Naive thymus-derived CD4-positive, alpha-beta T cell (primary cell): ENCODE results near the gene CSTF1. TPM values are rescaled to one million over a fixed set of nuclear protein-coding genes. Genes with fewer than 3 reads are reported as not detected.
A peak's percentile ranks its signal among the peaks of the same experiment; 100 is the strongest.

Source experiments
- ATAC-seq: fragments of 150-1000 bp; cut with Tn5 transposase; 2 replicates; pipeline ENCODE4 v1.10.0; 2021; ENCODE audit warnings: mild to moderate bottlenecking, moderate library complexity
- CTCF ChIA-PET: fragments of 350-600 bp; sonication (Branson Sonifier 250); formaldehyde crosslinking; loops from one replicate; lab custom pipeline; 2021; ENCODE audit warnings: antibody characterized with exemption; lab: Charles Lee
- POLR2A ChIA-PET: fragments of 350-600 bp; sonication (Branson Sonifier 250); formaldehyde crosslinking; loops from one replicate; lab custom pipeline; 2021; ENCODE audit warnings: antibody characterized with exemption, inconsistent platforms; lab: Charles Lee
- DNase-seq, 9 donors: peaks; one replicate each; pipeline versions ENCODE4 v3.0.0 to v3.0.0-alpha.2; 2020 to 2022; ENCODE audit warnings: mixed read lengths in 1 of 9
- H3K27ac ChIP-seq: one replicate; pipeline ENCODE4 v1.7.0; 2013; ENCODE audit warnings: mild to moderate bottlenecking, low read depth, low read length, moderate library complexity
- H3K27me3 ChIP-seq, 2 donors: one replicate each; pipeline ENCODE4 v1.7.0; 2013; ENCODE audit warnings: low read length in 2 of 2, mild to moderate bottlenecking in 2 of 2, moderate library complexity in 2 of 2; ENCODE audit not compliant: control insufficient read depth in 2 of 2, insufficient read depth in 2 of 2
- H3K36me3 ChIP-seq, 3 experiments: 1 replicate in 2 of 3; 2 replicates in 1 of 3; pipeline ENCODE4 v1.7.0; 2013; ENCODE audit warnings: low read length in 3 of 3, mild to moderate bottlenecking in 3 of 3, moderate library complexity in 1 of 3; ENCODE audit not compliant: insufficient read depth in 3 of 3, control insufficient read depth in 2 of 3
- H3K4me1 ChIP-seq, 2 donors: one replicate each; pipeline ENCODE4 v1.7.0; 2013; ENCODE audit warnings: low read length in 2 of 2, mild to moderate bottlenecking in 2 of 2, moderate library complexity in 1 of 2; ENCODE audit not compliant: control insufficient read depth in 2 of 2, insufficient read depth in 2 of 2
- H3K4me3 ChIP-seq: 2 replicates; pipeline ENCODE4 v1.7.0; 2013; ENCODE audit warnings: mild to moderate bottlenecking, low read length
- H3K9me3 ChIP-seq, 3 experiments: 1 replicate in 2 of 3; 2 replicates in 1 of 3; pipeline ENCODE4 v1.7.0; 2013; ENCODE audit warnings: low read length in 3 of 3; ENCODE audit not compliant: control insufficient read depth in 2 of 3
- H3K27ac Mint-ChIP-seq, 9 donors: one replicate each; pipeline ENCODE4 v1.8.0; 2020 to 2022; ENCODE audit warnings: mixed read lengths in 9 of 9, mild to moderate bottlenecking in 8 of 9, moderate library complexity in 5 of 9, inconsistent platforms in 2 of 9
- H3K27me3 Mint-ChIP-seq, 5 donors: one replicate each; pipeline ENCODE4 v1.8.0; 2021 to 2022; ENCODE audit warnings: mixed read lengths in 5 of 5, mild to moderate bottlenecking in 1 of 5
- H3K36me3 Mint-ChIP-seq, 5 donors: one replicate each; pipeline ENCODE4 v1.8.0; 2020 to 2022; ENCODE audit warnings: mixed read lengths in 5 of 5, mild to moderate bottlenecking in 3 of 5, inconsistent platforms in 1 of 5
- H3K4me1 Mint-ChIP-seq, 7 donors: one replicate each; pipeline ENCODE4 v1.8.0; 2020 to 2022; ENCODE audit warnings: mixed read lengths in 7 of 7, mild to moderate bottlenecking in 3 of 7, inconsistent platforms in 1 of 7
- H3K4me3 Mint-ChIP-seq, 10 donors: one replicate each; pipeline ENCODE4 v1.8.0; 2020 to 2022; ENCODE audit warnings: mild to moderate bottlenecking in 10 of 10, mixed read lengths in 10 of 10, moderate library complexity in 6 of 10, inconsistent platforms in 2 of 10
- H3K9me3 Mint-ChIP-seq, 11 donors: one replicate each; pipeline ENCODE4 v1.8.0; 2020 to 2022; ENCODE audit warnings: mixed read lengths in 11 of 11, mild to moderate bottlenecking in 4 of 11, inconsistent platforms in 1 of 11, moderate library complexity in 1 of 11
- intact Hi-C, 2 donors: fragments of 100-400 bp; cut with micrococcal nuclease; formaldehyde crosslinking; loops; one replicate each; pipeline ENCODE4 v1.15.1; 2023
- polyA plus RNA-seq, 2 donors: library from polyadenylated mRNA; unstranded; fragments of 300-500 nt; fragmentation: Illumina TruSeq; gene quantifications; one replicate each; pipeline ENCODE4 v1.2.3, GENCODE V29; 2021
- total RNA-seq, 6 experiments: library from RNA in 5 of 6; stranded (reverse) in 5 of 6; gene quantifications; 1 replicate in 5 of 6; 2 replicates in 1 of 6; pipeline ENCODE4 v1.2.3 and lab custom pipeline; 2021 to 2026

The CSTF1 gene
- total and polyA plus RNA-seq, 7 experiments from 2014 or later = 16.4 to 50.7 (median 35.9) TPM

DNA sequence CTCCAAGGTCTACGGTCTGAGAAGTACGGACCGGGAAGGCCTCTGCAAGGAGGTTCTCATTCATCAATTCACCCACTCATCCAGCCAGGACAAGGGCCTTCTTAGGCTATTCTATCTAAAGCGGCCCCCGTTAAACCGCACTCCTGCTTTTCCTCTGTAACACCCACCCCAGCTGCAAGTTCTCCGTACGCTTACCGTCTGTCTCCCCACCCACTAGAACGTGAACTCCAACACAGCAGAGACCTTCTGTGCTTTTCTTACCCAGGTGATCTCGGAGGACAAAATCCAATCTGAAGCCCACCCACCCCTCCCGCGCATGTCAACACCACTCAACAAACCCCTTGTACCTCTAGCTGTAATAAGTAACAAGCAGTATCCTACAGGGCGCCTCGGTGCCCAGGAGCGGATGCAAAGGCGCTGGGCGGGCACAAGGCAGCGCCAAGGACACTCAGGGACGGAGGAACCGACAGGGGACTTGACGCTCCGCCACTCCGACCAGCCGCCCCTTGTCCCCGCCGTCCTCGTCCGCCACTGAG, 781 bp upstream of the CSTF1 start:
- DNase-seq = no peak
- H3K9me3 Mint-ChIP-seq = no peaks in the 10 kb centered on the region
- intact Hi-C loops = loop anchor here (1.0 kb wide), 5 partner anchors 9 to 77 kb away; partner anchors contain the start of genes CASS4 (in 2 of the 2), FAM210B (in 2 of the 2) and RTF2 (in 2 of the 2)
- H3K27me3 ChIP-seq = no peaks in the 10 kb centered on the region
- no peaks in the 10 kb centered on the region for H3K27me3 Mint-ChIP-seq
- no peaks in the 10 kb centered on the region for H3K9me3 ChIP-seq
- no peak overlapping the region for H3K27ac Mint-ChIP-seq
- no peak overlapping the region for H3K4me3 Mint-ChIP-seq
- peaks cover 0 to 19% (median 2%) of the 10 kb centered on the region in 3 experiments for H3K36me3 ChIP-seq
- peaks cover 8 to 51% (median 31%) of the 10 kb centered on the region in 7 donors for H3K4me1 Mint-ChIP-seq
- peaks cover 4 to 32% (median 12%) of the 10 kb centered on the region in 5 donors for H3K36me3 Mint-ChIP-seq
- POLR2A ChIA-PET = interaction anchor here (0.6 to 2.8 kb wide), 10 partner anchors 10 to 1001 kb away, joined by 3 to 27 read pairs (median 6); partner anchors contain the start of genes CASS4, FAM210B and RTF2
- ATAC-seq = peak; percentile 15
- peak overlapping the region; percentile 83 for H3K27ac ChIP-seq
- CTCF ChIA-PET = no interaction called here
- peaks cover 17 to 19% of the 10 kb centered on the region in 2 donors for H3K4me1 ChIP-seq
- H3K4me3 ChIP-seq = peak overlapping the region; percentile 92

DNA sequence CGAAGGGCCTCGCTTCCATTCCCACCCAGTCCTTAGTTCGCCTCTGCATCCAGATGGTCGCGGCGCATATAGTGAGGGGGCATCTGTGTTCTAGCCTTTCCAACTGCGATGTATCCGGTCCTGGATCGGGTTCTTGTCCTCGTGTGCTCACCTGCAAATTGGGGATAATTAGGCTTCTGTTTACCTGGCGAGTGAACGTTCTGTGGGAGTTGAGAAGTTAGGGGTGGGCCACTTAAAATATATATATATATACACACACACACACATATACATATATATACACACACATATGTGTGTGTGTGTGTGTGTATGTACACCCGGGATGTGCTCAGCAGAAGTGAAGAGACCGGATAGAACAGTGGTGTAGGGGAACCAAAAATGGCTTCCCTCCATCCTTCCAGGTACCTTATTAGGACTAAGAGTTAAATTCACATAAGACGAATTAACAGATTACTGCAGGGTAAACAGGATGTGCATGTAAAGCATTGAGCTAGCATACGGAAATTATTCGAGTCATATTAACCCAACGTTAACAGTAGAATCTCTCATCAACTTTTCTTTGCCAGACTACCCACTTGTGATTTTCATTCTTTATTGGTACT, 537 bp downstream of the CSTF1 start:
- no peaks in the 10 kb centered on the region for H3K9me3 ChIP-seq
- H3K4me3 ChIP-seq = peak overlapping the region; percentile 92
- H3K27me3 ChIP-seq = no peaks in the 10 kb centered on the region
- no peaks in the 10 kb centered on the region for H3K27me3 Mint-ChIP-seq
- ChIA-PET POLR2A (interaction anchor here (0.5 to 2.8 kb wide), 13 partner anchors 16 to 999 kb away, joined by 3 to 27 read pairs (median 5); partner anchors contain the start of genes CASS4, FAM210B and RTF2), CTCF (interaction anchor here (0.5 to 1.2 kb wide), 4 partner anchors 13 to 111 kb away, joined by 3 to 5 read pairs (median 3); no protein-coding TSS in a partner anchor)
- H3K36me3 ChIP-seq = peaks cover 6 to 32% (median 15%) of the 10 kb centered on the region in 3 experiments
- no peaks in the 10 kb centered on the region for H3K9me3 Mint-ChIP-seq
- DNase-seq = peak in 7 of 9 donors; percentile 27 to 56 (median 44)
- H3K4me1 Mint-ChIP-seq = peaks cover 8 to 51% (median 31%) of the 10 kb centered on the region in 7 donors
- peaks cover 6 to 40% (median 19%) of the 10 kb centered on the region in 5 donors for H3K36me3 Mint-ChIP-seq
- no peak overlapping the region for H3K4me3 Mint-ChIP-seq
- peaks cover 17 to 19% of the 10 kb centered on the region in 2 donors for H3K4me1 ChIP-seq
- peak; percentile 3 for ATAC-seq
- peak overlapping the region in 1 of 9 donors; percentile 91 for H3K27ac Mint-ChIP-seq
- peak overlapping the region; percentile 83 for H3K27ac ChIP-seq
- intact Hi-C loops = loop anchor here (1.0 kb wide), 5 partner anchors 7 to 75 kb away; partner anchors contain the start of genes CASS4 (in 2 of the 2), FAM210B (in 2 of the 2) and RTF2 (in 2 of the 2)

DNA sequence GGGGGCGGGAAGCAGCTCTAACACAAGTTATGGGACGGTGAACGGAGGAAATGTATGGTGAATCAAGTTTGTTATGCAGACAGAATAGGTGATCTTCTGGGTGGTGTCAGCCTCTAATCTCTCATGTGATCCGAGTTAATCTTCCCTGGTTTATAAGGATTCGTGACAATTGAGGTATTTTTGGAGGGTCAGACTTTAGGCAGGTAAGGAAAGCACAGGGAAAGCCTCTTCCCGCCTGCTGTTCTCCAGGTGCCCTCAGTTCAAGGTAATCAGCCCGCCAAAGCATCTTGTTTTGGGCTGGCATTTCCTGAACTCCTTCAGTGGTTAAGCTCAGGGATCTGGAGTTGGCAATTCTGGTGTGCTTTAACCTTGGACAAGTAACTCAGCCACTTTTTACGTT, 1.2 kb downstream of the CSTF1 start:
- H3K4me3 ChIP-seq = peak overlapping the region; percentile 92
- ATAC-seq = no peak
- H3K4me1 ChIP-seq = peaks cover 17 to 19% of the 10 kb centered on the region in 2 donors
- H3K4me1 Mint-ChIP-seq = peaks cover 8 to 48% (median 31%) of the 10 kb centered on the region in 7 donors
- H3K27me3 ChIP-seq = no peaks in the 10 kb centered on the region
- no peak for DNase-seq
- CTCF ChIA-PET = interaction anchor here (0.5 to 1.2 kb wide), 4 partner anchors 13 to 110 kb away, joined by 3 to 5 read pairs (median 3); no protein-coding TSS in a partner anchor
- intact Hi-C loops = no loop called here
- H3K27ac Mint-ChIP-seq = peak overlapping the region in 1 of 9 donors; percentile 91
- H3K36me3 Mint-ChIP-seq = peaks cover 6 to 40% (median 19%) of the 10 kb centered on the region in 5 donors
- peaks cover 6 to 39% (median 16%) of the 10 kb centered on the region in 3 experiments for H3K36me3 ChIP-seq
- H3K4me3 Mint-ChIP-seq = no peak overlapping the region
- H3K27ac ChIP-seq = peak overlapping the region; percentile 83
- H3K27me3 Mint-ChIP-seq = no peaks in the 10 kb centered on the region
- H3K9me3 ChIP-seq = no peaks in the 10 kb centered on the region
- POLR2A ChIA-PET = interaction anchor here (0.8 to 2.8 kb wide), 10 partner anchors 16 to 91 kb away, joined by 3 to 27 read pairs (median 6); partner anchors contain the start of genes CASS4, FAM210B and RTF2
- H3K9me3 Mint-ChIP-seq = no peaks in the 10 kb centered on the region

DNA sequence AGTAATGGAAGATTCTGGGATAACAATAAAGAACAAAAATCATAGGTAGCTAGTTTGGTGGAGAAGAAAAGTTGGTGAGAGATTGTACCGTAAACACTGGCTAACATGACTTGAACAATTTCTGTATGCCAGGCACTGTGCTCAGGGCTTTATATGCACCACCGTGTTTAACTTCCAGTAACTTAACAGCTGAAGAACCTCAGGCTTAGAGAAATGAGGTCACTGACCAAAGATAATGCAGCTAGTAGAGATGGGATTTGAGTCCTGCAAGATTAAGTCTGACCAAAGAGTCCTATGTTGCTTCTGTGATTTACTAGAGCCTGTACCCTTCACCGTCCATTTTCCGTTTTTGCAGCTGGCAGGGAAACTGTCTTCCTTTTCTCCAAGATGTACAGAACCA, 2.7 kb downstream of the CSTF1 start:
- intact Hi-C loops = no loop called here
- POLR2A ChIA-PET = interaction anchor here (0.8 kb wide), 1 partner anchor 17 kb away, joined by 4 read pairs; the partner anchor contains the start of gene CASS4
- no peak for ATAC-seq
- CTCF ChIA-PET = interaction anchor here (0.9 to 1.2 kb wide), 3 partner anchors 11 to 89 kb away, joined by 3 to 5 read pairs (median 4); partner anchors contain the start of gene CASS4
- no peak overlapping the region for H3K27ac ChIP-seq
- H3K9me3 Mint-ChIP-seq = no peaks in the 10 kb centered on the region
- H3K36me3 ChIP-seq = peaks cover 14 to 53% (median 25%) of the 10 kb centered on the region in 3 experiments
- peaks cover 8 to 45% (median 35%) of the 10 kb centered on the region in 7 donors for H3K4me1 Mint-ChIP-seq
- H3K27me3 ChIP-seq = no peaks in the 10 kb centered on the region
- H3K4me3 ChIP-seq = no peak overlapping the region
- peaks cover 18 to 24% of the 10 kb centered on the region in 2 donors for H3K4me1 ChIP-seq
- peak overlapping the region in 6 of 9 donors; percentile 7 to 81 (median 48) for H3K27ac Mint-ChIP-seq
- DNase-seq = no peak
- H3K36me3 Mint-ChIP-seq = peaks cover 11 to 36% (median 24%) of the 10 kb centered on the region in 5 donors
- H3K4me3 Mint-ChIP-seq = no peak overlapping the region
- no peaks in the 10 kb centered on the region for H3K27me3 Mint-ChIP-seq
- H3K9me3 ChIP-seq = no peaks in the 10 kb centered on the region

DNA sequence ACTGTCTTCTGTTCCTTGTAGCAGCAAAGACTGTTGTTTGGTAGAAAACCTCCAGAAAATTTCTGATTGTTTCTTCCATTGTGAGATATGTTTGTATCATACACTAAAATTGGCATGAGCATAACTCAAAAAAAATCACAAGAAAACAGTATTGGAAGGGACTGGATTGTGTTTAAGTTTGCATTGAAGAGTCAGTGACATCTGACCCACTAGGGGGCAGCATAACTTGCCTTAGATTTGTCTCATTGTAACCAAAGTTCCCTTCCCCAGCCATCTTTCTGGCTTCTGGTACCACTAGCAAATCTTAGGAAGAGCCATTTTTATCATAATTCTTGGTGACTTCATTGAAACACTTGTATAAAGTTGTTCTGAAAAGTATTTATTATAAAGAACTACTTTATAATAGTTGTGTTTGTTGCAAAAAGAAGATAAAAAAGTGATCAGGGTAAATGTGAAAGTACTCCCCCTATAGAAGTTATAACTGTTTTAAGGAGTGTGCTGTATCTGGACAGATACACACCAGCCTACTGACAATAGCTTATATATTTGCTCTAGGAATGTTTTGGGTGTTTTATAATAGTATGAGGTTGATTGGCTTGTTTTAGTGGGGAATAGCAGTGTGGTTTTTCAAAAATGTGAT, 7.7 kb downstream of the CSTF1 start:
- peaks cover 0 to 1% (median 0%) of the 10 kb centered on the region in 11 donors for H3K9me3 Mint-ChIP-seq
- POLR2A ChIA-PET = no interaction called here
- peak overlapping the region in 8 of 9 donors; percentile 32 to 78 (median 66) for H3K27ac Mint-ChIP-seq

More for the DNA sequence above, 7.7 kb downstream of the CSTF1 start:
- Mint-ChIP-seq H3K4me1 (peaks cover 10 to 42% (median 27%) of the 10 kb centered on the region in 7 donors), H3K27me3 (no peaks in the 10 kb centered on the region), H3K36me3 (peaks cover 19 to 46% (median 35%) of the 10 kb centered on the region in 5 donors), H3K4me3 (peak overlapping the region in 3 of 10 donors; percentile 28 to 35 (median 32))
- Histone ChIP-seq H3K27me3 (no peaks in the 10 kb centered on the region), H3K4me3 (no peak overlapping the region), H3K27ac (peak overlapping the region; percentile 31), H3K36me3 (peaks cover 19 to 80% (median 31%) of the 10 kb centered on the region in 3 experiments), H3K9me3 (no peaks in the 10 kb centered on the region), H3K4me1 (peaks cover 5 to 6% of the 10 kb centered on the region in 2 donors)
- ATAC-seq (peak; percentile 91), DNase-seq (peak in 8 of 9 donors; percentile 43 to 78 (median 72))
- CTCF ChIA-PET = interaction anchor here (0.9 to 1.0 kb wide), 2 partner anchors 9 to 84 kb away, joined by 3 to 4 read pairs; no protein-coding TSS in a partner anchor
- intact Hi-C loops = loop anchor here (1.0 to 2.0 kb wide), 9 partner anchors 8 to 150 kb away; partner anchors contain the start of genes AURKA (in 2 of the 2), CASS4 (in 2 of the 2), CSTF1 (in 2 of the 2) and RTF2 (in 2 of the 2)
